MM.1S (cell line): ENCODE measurements around the gene RBM17.

Experiments
- DNase-seq: peaks from one replicate; pipeline ENCODE4 v3.0.0-alpha.2; 2015
- H2AFZ ChIP-seq: fragments of 300-600 bp; sonication (generic); 2 replicates; pipeline ENCODE4 v1.6.0; 2016; ENCODE audit warnings: antibody characterized with exemption, low read length
- H3F3A ChIP-seq: fragments of 300-600 bp; sonication (generic); 2 replicates; pipeline ENCODE4 v1.6.1; 2016; ENCODE audit warnings: mild to moderate bottlenecking, antibody characterized with exemption, low read length, moderate library complexity, mixed read lengths; ENCODE audit not compliant: insufficient read depth
- H3K27ac ChIP-seq: fragments of 300-600 bp; sonication (generic); 2 replicates; pipeline ENCODE4 v1.5.1; 2016; ENCODE audit warnings: mild to moderate bottlenecking, low read length
- H3K27me3 ChIP-seq: fragments of 300-600 bp; sonication (generic); replicated peaks from 2 replicates; pipeline ENCODE4 v1.6.0; 2016; ENCODE audit warnings: low read length; ENCODE audit not compliant: insufficient read depth
- H3K36me3 ChIP-seq: fragments of 300-600 bp; sonication (generic); replicated peaks from 2 replicates; pipeline ENCODE4 v1.6.1; 2016; ENCODE audit warnings: mild to moderate bottlenecking, low read length, mixed read lengths; ENCODE audit not compliant: insufficient read depth
- H3K4me1 ChIP-seq: fragments of 300-600 bp; sonication (generic); 2 replicates; pipeline ENCODE4 v1.6.1; 2016; ENCODE audit warnings: low read length, mixed read lengths
- H3K4me2 ChIP-seq: fragments of 300-600 bp; sonication (generic); 2 replicates; pipeline ENCODE4 v1.6.0; 2016; ENCODE audit warnings: low read depth, low read length
- H3K4me3 ChIP-seq: fragments of 300-600 bp; sonication (generic); 2 replicates; pipeline ENCODE4 v1.5.1; 2016; ENCODE audit warnings: low read length, mixed read lengths
- H3K79me2 ChIP-seq: fragments of 300-600 bp; sonication (generic); 2 replicates; pipeline ENCODE4 v1.6.1; 2016; ENCODE audit warnings: mixed run types, low read length, mixed read lengths
- H3K9ac ChIP-seq: fragments of 300-600 bp; sonication (generic); 2 replicates; pipeline ENCODE4 v1.6.1; 2016; ENCODE audit warnings: low read length, mixed read lengths
- H3K9me2 ChIP-seq: fragments of 300-600 bp; sonication (generic); replicated peaks from 2 replicates; pipeline ENCODE4 v1.6.1; 2016; ENCODE audit warnings: mild to moderate bottlenecking, low read length, mixed read lengths; ENCODE audit not compliant: insufficient read depth
- H3K9me3 ChIP-seq: fragments of 300-600 bp; sonication (generic); replicated peaks from 2 replicates; pipeline ENCODE4 v1.6.1; 2016; ENCODE audit warnings: mild to moderate bottlenecking, low read length, mixed read lengths; ENCODE audit not compliant: insufficient read depth
- H4K20me1 ChIP-seq: fragments of 300-600 bp; sonication (generic); 2 replicates; pipeline ENCODE4 v1.6.1; 2016; ENCODE audit warnings: mild to moderate bottlenecking, low read length, moderate library complexity, mixed read lengths; ENCODE audit not compliant: insufficient read depth
- EZH2 ChIP-seq: fragments of 300-600 bp; sonication (generic); optimal IDR thresholded peaks from 2 replicates; pipeline ENCODE3; 2017; ENCODE audit warnings: low read depth, mild to moderate bottlenecking, antibody characterized with exemption, low read length, mixed read lengths
- EZH2phosphoT487 ChIP-seq: fragments of 300-600 bp; sonication (generic); IDR thresholded peaks from 2 replicates; pipeline ENCODE4 v1.6.1; 2018; ENCODE audit warnings: antibody characterized with exemption, low read length
- TF ChIP-seq, protein P1 (sequence below): fragments of 300-600 bp; sonication (generic); IDR thresholded peaks from 2 replicates; pipeline ENCODE4 v1.5.1; 2016; ENCODE audit warnings: antibody characterized with exemption, low read length, mixed read lengths

The RBM17 gene

DNA sequence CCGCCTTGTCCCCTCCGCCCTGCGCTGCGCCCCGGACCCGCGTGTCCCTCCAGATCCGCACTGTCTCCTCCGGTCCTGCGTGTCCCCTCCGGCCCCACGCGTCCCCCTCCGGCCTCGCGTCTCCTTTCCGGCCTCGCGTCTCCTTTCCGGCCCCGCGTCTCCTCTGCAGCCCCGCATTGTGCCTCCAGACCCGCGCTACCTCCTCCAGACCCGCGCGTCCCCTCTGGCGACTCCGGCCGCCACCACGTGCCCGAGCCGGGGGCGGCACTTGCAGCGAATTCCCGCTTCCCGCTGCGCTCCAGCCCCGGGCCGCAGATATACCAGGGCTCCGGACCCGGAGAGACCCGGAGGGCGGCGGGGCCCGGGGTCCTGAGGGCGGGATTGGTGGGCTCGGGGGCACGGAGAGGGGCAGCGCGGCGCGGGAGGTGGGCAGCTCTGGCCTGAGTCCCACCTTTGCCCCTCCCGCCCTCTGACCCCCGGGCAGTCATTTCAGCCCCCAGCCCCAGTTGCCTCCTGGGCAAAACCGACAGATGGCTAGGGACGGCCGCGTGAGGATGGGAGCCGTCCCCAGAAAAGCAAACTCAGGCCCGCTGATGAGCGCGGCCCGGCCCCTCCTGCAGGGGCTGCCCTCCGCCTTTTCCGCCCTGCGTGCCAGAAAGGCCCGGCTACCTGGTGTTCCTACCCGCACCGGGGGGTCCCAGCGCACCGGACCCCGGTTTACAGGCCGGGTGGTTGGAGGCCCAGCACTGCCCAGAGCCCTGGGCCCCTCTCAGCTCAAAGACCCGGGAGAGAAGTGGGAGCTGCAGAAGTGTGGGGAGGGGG, 56.5 kb downstream of the RBM17 start:
- H3K9me3 ChIP-seq: no peaks in the 10 kb centered on the region
- no peak overlapping the region for H3K27ac ChIP-seq
- H2AFZ ChIP-seq: peak overlapping the region; percentile 92
- H4K20me1 ChIP-seq: no peaks in the 10 kb centered on the region
- H3F3A ChIP-seq: peaks cover 5% of the 10 kb centered on the region; the same call in 1 of the 2 replicates
- H3K4me3 ChIP-seq: peak overlapping the region; percentile 73
- H3K4me2 ChIP-seq: peak overlapping the region; percentile 98
- TF ChIP-seq, protein P1, sequence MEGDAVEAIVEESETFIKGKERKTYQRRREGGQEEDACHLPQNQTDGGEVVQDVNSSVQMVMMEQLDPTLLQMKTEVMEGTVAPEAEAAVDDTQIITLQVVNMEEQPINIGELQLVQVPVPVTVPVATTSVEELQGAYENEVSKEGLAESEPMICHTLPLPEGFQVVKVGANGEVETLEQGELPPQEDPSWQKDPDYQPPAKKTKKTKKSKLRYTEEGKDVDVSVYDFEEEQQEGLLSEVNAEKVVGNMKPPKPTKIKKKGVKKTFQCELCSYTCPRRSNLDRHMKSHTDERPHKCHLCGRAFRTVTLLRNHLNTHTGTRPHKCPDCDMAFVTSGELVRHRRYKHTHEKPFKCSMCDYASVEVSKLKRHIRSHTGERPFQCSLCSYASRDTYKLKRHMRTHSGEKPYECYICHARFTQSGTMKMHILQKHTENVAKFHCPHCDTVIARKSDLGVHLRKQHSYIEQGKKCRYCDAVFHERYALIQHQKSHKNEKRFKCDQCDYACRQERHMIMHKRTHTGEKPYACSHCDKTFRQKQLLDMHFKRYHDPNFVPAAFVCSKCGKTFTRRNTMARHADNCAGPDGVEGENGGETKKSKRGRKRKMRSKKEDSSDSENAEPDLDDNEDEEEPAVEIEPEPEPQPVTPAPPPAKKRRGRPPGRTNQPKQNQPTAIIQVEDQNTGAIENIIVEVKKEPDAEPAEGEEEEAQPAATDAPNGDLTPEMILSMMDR: no peak
- TF ChIP-seq EZH2 (no peak), EZH2phosphoT487 (no peak)
- H3K4me1 ChIP-seq: peaks cover 6% of the 10 kb centered on the region
- H3K36me3 ChIP-seq: no peaks in the 10 kb centered on the region
- H3K9me2 ChIP-seq: no peaks in the 10 kb centered on the region
- no peaks in the 10 kb centered on the region; the same call in 1 of the 2 replicates for H3K27me3 ChIP-seq
- no peak for DNase-seq
- peaks cover 8% of the 10 kb centered on the region; the same call in 1 of the 2 replicates for H3K79me2 ChIP-seq
- peak overlapping the region; percentile 71; the same call in 1 of the 2 replicates for H3K9ac ChIP-seq

DNA sequence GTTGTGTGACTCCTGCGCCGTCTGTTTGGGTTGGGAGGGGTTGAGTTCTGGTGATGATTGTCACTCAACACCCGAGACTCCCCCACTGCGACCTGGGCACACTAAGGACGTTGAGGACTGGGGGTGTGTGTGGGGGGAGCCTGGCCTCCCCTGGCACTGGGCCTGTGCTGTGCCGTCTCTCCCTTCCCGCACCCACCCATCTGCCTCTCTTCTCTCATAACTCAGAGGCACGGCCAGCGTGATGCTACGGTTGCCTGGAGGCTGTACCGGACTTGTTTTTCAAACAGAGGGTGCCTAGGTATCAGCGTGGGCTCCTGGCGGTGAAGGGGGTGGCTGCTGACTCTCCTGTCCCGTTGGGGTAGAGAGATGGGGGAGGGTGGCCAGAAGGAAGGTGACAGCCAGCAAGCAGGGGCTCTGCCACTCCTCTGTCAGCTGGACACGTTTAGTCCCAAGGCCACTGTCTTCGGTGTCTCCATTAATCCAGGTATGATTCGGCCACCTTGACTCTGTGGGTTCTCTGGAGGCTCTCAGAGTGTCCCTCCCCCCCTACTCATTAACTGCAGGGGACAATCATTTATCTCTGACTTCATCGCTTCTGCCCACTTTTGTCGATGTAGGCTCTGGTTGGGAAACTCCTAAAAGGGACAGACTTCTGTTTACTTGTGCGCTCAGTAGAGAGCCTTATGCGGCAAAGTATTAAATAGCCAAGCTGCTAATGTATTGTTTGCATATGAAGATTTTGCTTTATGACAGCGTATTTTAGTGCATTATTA, 57.4 kb downstream of the RBM17 start:
- Histone ChIP-seq H3K27ac (no peak overlapping the region), H3K4me2 (no peak overlapping the region), H3K27me3 (no peaks in the 10 kb centered on the region; the same call in 1 of the 2 replicates), H3K9me3 (no peaks in the 10 kb centered on the region), H3K4me1 (peaks cover 5% of the 10 kb centered on the region), H3K79me2 (peaks cover 8% of the 10 kb centered on the region; the same call in 1 of the 2 replicates), H3K9ac (no peak overlapping the region), H2AFZ (no peak overlapping the region), H3K9me2 (no peaks in the 10 kb centered on the region), H3K36me3 (no peaks in the 10 kb centered on the region), H3F3A (no peaks in the 10 kb centered on the region), H3K4me3 (no peak overlapping the region), H4K20me1 (no peaks in the 10 kb centered on the region)
- DNase-seq: no peak
- TF ChIP-seq, protein P1: no peak
- TF ChIP-seq EZH2phosphoT487 (no peak), EZH2 (no peak)

DNA sequence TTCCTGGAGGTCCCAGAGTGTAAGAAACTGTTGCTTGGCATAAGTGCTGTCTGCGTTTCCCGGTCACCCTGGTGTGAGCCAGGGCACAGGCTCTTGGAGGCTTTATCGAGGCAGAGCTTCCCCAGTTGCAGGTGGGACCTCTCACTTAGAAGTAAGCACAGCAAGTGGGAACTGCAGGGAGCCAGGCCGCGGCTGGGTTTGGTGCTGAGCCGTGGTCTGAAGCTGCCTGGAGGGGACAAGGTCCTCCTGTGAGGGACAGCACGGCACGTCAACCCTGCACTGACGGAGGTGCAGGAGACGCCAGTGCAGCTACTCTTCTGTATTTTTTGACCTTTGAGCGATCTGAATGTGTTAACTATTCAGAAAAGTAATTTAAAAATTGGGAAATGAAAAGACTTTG, 58.1 kb downstream of the RBM17 start:
- TF ChIP-seq EZH2 (no peak), EZH2phosphoT487 (no peak)
- TF ChIP-seq, protein P1: no peak
- no peak overlapping the region for H3K4me2 ChIP-seq
- no peak overlapping the region for H3K27ac ChIP-seq
- DNase-seq: no peak
- no peaks in the 10 kb centered on the region for H3K36me3 ChIP-seq
- no peaks in the 10 kb centered on the region; the same call in 1 of the 2 replicates for H3K27me3 ChIP-seq
- H3K9me3 ChIP-seq: no peaks in the 10 kb centered on the region
- H4K20me1 ChIP-seq: no peaks in the 10 kb centered on the region
- peaks cover 5% of the 10 kb centered on the region for H3K4me1 ChIP-seq
- no peaks in the 10 kb centered on the region for H3F3A ChIP-seq
- H3K9ac ChIP-seq: no peak overlapping the region
- no peak overlapping the region for H2AFZ ChIP-seq
- no peak overlapping the region for H3K4me3 ChIP-seq
- H3K79me2 ChIP-seq: peaks cover 9% of the 10 kb centered on the region; the same call in 1 of the 2 replicates
- H3K9me2 ChIP-seq: no peaks in the 10 kb centered on the region
